SK-N-MC (cell line): ENCODE results near the gene ADGB.
"Not testable (repeated sequence)": the region's sequence is repeated elsewhere in the genome, so short reads cannot be mapped to it uniquely, and the experiment has no call there.

Source experiments
- DNase-seq: peaks from one replicate; pipeline ENCODE4 v3.0.0-alpha.2; 2011; ENCODE audit warnings: low read depth, low spot score
- H3K27ac ChIP-seq: fragments of 200-600 bp; sonication (generic); 2 replicates; pipeline ENCODE4 v1.5.1; 2016; ENCODE audit warnings: mixed run types
- H3K36me3 ChIP-seq: fragments of 200-600 bp; sonication (generic); 2 replicates; pipeline ENCODE4 v1.6.1; 2017; ENCODE audit warnings: antibody characterized with exemption, low read length, mixed read lengths; ENCODE audit not compliant: insufficient read depth
- H3K4me3 ChIP-seq: fragments of 200-600 bp; sonication (generic); 2 replicates; pipeline ENCODE4 v1.5.1; 2016
- H3K9ac ChIP-seq: fragments of 200-600 bp; sonication (generic); 2 replicates; pipeline ENCODE4 v1.8.0; 2017; ENCODE audit warnings: mixed run types, mixed read lengths; ENCODE audit not compliant: insufficient read length
- H3K9me3 ChIP-seq: fragments of 200-600 bp; sonication (generic); 2 replicates; pipeline ENCODE4 v1.6.1; 2017; ENCODE audit warnings: low read depth, mild to moderate bottlenecking, antibody characterized with exemption, low read length, moderate library complexity, mixed read lengths
- EZH2 ChIP-seq: fragments of 200-600 bp; sonication (generic); IDR thresholded peaks from one replicate; pipeline ENCODE4 v1.6.1; 2017; ENCODE audit warnings: antibody characterized with exemption
- FOXP2 ChIP-seq: optimal IDR thresholded peaks from 2 replicates; pipeline ENCODE3; 2011; ENCODE audit warnings: mild to moderate bottlenecking, moderate library complexity; ENCODE audit not compliant: insufficient read depth; ENCODE audit errors: extremely low read length, control extremely low read depth
- POLR2AphosphoS5 ChIP-seq: IDR thresholded peaks from 2 replicates; pipeline ENCODE4 v1.6.1; 2012; ENCODE audit warnings: mild to moderate bottlenecking, low read depth, low read length, borderline replicate concordance

Gene ADGB

DNA sequence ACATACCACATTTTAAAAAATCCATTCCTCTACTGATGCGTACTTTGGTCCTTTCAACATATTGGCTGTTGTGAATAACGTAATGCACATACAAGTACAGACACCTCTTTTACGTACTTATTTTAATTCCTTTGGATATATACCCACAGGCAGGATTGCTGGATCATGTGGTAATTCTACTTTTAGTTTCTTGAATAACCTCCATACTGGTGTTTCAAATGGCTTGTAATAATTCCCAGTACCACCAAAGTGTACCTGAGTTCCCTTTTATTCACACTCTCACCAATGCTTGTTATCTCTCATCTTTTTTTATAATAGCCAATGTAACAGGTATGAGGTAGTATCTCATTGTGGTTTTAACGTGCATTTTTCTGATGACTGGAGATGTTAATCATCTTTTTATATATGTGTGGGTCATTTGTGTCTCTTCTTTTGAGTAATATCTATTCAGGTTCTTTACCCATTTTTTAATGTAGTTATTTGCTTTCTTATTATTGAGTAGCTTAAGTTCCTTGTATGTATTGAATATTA lies 191.9 kb downstream of the ADGB start:
- Histone ChIP-seq H3K9ac (no peak overlapping the region), H3K4me3 (no peak overlapping the region), H3K27ac (no peak overlapping the region), H3K9me3 (no peaks in the 10 kb centered on the region), H3K36me3 (no peaks in the 10 kb centered on the region)
- DNase-seq: no peak
- TF ChIP-seq EZH2 (no peak), FOXP2 (no peak), POLR2AphosphoS5 (no peak)

DNA sequence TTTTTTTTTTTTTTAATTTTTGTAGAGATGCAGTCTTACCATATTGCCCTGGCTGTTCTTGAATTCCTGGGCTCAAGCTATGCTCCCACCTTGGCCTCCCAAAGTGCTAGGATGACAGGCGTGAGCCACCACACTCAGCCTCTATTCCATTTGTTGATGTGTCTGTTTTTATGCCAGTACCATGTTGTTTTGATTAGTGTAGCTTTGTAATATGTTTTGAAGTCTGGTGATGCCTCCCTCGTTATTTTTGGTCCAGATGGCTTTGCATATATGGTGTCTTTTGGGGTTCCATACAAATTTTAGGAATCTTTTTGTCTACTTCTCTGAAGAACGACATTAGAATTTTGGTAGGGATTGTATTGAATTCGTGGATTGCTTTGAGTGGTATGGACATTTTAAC lies 193.2 kb downstream of the ADGB start:
- no peak overlapping the region for H3K9ac ChIP-seq
- no peaks in the 10 kb centered on the region for H3K9me3 ChIP-seq
- no peak overlapping the region for H3K27ac ChIP-seq
- H3K36me3 ChIP-seq: no peaks in the 10 kb centered on the region
- TF ChIP-seq POLR2AphosphoS5: no peak
- TF ChIP-seq EZH2: no peak
- no peak for TF ChIP-seq FOXP2
- DNase-seq: no peak
- H3K4me3 ChIP-seq: no peak overlapping the region

DNA sequence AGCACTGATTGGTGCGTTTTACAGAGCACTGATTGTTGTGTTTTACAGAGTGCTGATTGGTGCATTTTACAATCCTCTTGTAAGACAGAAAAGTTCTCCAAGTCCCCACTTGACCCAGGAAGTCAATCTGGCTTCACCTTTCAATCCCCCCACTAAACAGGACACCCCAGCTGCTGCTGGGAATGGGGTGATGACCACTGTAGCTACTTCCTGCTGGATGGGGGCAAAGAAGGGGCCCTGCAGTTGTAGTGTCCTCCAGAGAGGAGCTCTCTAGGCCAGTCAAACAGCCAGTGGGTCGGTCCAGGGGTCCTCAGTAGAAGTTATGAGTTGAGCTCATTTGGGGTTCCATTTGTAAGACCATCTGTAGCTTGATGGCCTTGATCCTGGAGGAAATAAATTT lies 194.4 kb downstream of the ADGB start:
- not testable (repeated sequence) for H3K9me3 ChIP-seq, H3K27ac ChIP-seq, DNase-seq, H3K4me3 ChIP-seq, H3K36me3 ChIP-seq, H3K9ac ChIP-seq

DNA sequence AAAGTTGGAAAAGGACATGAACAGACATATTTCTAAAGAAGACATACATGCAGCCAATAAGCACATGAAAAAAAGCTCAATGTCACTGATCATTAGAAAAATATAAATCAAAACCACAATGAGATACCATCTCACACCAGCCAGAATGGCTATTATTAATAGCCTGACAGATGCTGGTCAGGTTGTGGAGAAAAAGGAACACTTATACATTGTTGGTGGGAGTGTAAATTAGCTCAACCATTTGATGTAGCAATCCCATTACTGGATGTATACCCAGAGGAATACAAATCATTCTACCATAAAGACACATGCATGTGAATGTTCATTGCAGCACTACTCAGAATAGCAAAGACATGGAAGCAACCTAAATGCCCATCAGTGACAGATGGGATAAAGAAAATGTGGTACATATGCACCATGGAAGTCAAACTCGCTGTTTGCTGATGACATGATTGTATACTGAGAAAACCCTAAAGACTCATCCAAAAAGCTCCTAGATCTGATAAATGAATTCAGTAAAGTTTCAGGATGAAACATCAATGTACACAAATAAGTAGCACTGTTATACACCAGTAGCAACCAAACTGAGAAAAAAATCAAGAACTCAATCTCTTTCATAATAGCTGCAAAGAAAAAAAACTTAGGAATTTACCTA lies 196.8 kb downstream of the ADGB start:
- DNase-seq: no peak
- no peaks in the 10 kb centered on the region for H3K36me3 ChIP-seq
- no peak overlapping the region for H3K27ac ChIP-seq
- TF ChIP-seq EZH2 (no peak), FOXP2 (no peak), POLR2AphosphoS5 (no peak)
- no peak overlapping the region for H3K9ac ChIP-seq
- H3K9me3 ChIP-seq: no peaks in the 10 kb centered on the region
- H3K4me3 ChIP-seq: no peak overlapping the region

DNA sequence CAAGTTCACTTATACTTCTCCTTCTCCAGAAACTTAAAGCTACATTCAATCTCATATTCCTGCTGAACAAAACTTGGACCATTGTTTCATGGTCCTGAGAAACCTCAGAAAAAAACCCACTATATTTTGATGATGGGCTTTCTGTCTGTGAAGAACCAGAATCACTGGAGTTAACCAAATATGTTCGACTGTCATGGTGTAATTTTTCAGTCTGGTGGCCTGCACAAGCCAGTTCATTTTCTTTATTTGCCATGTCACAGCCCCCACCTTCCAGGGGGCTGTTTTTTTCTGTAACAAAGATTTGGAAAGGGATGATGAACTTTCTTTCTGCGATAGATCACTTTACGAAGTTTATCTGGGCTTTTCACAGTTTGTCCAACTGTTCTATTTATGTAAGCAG lies 204.4 kb downstream of the ADGB start:
- H3K9ac ChIP-seq, DNase-seq, H3K9me3 ChIP-seq, H3K27ac ChIP-seq, H3K36me3 ChIP-seq, H3K4me3 ChIP-seq: not testable (repeated sequence)

DNA sequence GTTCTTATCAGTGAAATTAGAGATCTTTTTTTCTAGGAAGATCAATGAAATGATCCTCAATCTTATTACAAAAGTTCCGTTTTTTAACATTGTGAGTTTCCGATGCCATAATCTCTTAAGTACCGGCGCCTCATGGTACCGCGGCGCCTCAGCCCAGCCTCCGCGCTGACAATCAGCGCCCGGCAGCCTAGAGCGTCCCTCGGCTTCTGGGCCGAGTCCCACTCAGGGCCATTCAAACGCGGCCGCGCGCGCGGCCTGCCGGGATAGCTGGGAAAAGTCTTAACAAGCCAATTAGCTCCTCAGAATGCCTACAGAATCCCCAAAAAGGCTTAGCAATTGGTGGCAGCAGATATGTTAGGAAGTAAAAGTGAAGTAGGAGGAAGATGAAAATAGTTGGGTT lies 204.8 kb downstream of the ADGB start:
- Histone ChIP-seq H3K4me3 (no peak overlapping the region), H3K36me3 (no peaks in the 10 kb centered on the region), H3K27ac (no peak overlapping the region), H3K9me3 (no peaks in the 10 kb centered on the region), H3K9ac (no peak overlapping the region)
- TF ChIP-seq EZH2: no peak
- TF ChIP-seq POLR2AphosphoS5: no peak
- TF ChIP-seq FOXP2: no peak
- no peak for DNase-seq

DNA sequence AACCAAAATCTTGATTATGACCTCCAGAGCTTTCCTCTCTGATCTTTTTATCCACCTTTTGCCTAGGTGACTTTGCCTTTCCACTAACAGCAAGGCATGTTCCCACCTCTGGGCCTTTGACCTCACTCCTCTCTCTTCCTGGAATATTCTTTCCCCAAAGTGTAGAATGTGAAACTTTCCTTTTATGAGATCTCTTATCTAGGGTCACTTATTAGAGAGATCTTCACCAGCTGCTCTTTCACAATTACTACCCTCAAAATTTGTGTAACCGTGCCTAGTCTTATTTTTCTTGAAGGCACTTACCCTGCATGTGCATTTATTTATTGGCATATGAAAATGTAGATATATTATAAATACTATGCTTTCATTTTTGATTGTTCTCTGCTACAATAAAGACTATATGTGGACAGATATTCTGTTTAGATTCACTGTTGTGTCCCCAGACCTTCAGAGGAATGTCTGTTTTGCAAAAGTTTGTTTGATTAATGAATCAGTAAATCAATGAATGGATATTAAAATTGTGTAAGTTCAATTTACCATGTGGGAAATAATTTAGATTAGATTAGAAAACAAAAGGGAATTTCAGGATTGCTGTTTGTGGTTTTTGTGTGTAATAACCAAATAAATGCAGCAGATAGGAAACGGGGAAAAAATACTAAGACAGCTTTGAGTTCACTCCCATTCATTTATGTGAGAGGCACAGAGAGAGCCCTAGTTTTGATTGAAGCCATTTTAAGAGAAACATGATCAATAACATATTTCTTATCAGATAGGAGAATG lies 207.0 kb downstream of the ADGB start:
- Histone ChIP-seq H3K36me3 (no peaks in the 10 kb centered on the region), H3K9ac (no peak overlapping the region), H3K27ac (no peak overlapping the region), H3K9me3 (no peaks in the 10 kb centered on the region), H3K4me3 (no peak overlapping the region)
- DNase-seq: no peak
- no peak for TF ChIP-seq FOXP2
- no peak for TF ChIP-seq POLR2AphosphoS5
- no peak for TF ChIP-seq EZH2

DNA sequence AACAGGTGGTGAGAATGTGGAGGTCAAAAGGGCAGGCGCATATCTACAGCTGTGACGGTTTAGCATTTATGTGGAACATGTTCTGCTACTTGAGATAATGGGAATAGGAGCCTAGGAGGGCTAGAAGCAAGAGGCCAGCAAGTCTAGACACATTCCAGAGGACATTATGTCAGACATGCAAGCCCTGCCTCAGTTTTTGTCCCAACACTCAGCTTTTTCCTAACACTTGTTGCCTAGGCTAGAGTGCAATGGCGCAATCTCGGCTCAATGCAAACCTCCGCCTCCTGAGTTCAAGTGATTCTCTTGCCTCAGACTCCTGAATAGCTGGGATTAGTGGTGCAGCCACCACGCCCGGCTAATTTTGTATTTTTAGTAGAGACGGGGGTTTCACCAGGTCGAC lies 210.2 kb downstream of the ADGB start:
- H3K4me3 ChIP-seq, H3K9me3 ChIP-seq, H3K9ac ChIP-seq, H3K27ac ChIP-seq, DNase-seq, H3K36me3 ChIP-seq: not testable (repeated sequence)

DNA sequence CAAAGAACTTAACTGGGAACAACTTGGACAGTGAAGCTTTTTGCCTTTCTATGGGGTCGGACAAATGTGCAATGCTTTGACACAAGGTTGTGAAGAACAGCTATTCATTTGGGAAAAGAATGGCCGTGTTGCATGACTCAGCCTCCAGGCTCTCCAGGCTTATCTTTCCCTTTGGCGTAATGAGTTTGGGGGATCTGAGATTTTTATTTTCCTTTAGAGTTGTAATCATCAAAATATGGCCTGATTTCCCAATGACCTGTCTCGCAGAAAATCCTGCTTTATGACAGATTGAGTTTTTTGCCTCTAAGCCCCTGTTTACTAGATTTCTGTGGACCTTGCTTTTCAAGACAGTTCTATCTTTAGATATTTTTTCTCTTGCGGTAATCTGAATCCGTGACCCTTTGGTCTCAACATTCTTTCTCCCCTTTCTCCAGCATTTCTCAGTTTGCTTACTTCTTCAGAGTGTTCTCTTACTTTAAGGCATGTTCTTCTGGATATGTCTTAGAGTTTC lies 214.1 kb downstream of the ADGB start:
- not testable (repeated sequence) for DNase-seq, H3K27ac ChIP-seq, H3K9ac ChIP-seq, H3K9me3 ChIP-seq, H3K36me3 ChIP-seq, H3K4me3 ChIP-seq
